NCI-H187 (cell line): ENCODE results near the gene SLC6A8.
"Not testable (repeated sequence)": the region's sequence is repeated elsewhere in the genome, so short reads cannot be mapped to it uniquely, and the experiment has no call there.

Source experiments
- DNase-seq, 2 experiments: peaks; one replicate each; lab custom pipeline; 2025; lab: John Stamatoyannopoulos, UW

SLC6A8 gene

DNA sequence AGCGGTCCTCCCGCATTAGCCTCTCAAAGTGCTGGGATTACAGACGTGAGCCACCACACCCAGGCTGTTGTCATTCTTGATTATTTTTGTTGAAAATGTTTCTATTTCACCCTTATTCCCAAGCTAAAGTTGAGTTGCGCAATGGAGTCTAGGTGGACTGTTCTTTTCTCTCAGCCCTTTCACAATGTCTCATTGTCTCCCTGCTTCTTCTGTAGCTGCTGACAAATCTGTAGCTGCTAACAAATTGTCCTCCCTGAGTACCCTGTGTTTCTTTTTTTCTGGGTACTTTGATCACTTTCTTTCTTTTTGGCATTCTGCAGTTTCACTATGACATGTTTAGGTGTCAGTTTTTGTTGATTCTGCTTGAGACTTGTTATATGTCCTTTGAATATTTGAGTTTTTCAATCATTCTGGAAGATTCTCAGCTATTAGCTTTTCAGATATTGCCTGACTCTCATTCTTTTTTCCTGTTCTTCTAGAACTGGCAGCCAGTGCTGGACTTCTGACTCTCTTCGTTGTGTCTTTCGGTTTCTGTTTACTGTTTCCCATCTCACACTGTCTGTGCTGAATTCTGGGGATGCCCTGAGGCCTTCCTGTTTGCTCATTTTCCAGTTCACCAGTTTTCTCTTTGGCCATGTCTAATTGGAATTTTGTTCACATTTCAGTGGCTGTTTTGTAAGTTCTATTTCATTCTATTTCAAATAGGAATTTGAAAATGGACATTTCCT is 43.6 kb downstream of the SLC6A8 start:
- no peak for DNase-seq

DNA sequence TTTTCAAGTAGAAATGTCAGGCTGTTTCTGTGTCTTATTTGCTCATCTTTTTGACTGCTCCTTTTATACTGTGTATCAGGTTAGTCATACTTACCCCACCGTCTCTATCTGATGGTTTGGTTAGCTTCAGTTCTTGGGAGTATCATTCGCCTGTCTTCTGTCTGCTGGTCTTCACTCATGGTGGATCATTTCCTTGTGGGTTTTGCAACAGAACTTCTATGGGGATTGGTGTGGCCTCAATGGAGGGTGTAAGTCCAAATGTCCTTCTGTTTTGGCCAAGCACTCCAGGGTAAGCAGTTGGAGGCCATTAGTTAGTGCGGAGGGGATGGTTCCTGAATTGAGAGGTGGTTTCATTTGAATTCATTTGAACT is 44.1 kb downstream of the SLC6A8 start:
- no peak for DNase-seq

DNA sequence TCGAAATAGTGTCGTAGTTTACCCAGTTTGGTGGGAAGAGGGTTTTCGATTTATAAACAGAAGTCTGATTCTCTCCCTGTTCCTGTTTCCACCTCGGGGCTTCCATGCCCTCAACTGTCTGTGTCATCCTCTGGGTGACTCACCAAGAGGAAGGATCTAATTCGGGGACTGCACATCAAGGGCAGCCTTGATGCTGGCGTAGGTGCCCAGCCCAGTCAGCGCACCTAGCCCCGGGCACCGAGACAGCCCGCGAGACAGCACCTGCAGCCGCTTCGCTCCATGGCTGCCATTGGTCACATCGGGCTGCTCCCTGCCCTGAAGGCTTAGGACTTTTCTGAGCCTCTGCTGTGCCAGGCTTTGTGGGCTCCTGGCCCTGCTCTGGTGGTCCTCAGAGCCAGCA is 44.7 kb downstream of the SLC6A8 start:
- DNase-seq, result no peak

DNA sequence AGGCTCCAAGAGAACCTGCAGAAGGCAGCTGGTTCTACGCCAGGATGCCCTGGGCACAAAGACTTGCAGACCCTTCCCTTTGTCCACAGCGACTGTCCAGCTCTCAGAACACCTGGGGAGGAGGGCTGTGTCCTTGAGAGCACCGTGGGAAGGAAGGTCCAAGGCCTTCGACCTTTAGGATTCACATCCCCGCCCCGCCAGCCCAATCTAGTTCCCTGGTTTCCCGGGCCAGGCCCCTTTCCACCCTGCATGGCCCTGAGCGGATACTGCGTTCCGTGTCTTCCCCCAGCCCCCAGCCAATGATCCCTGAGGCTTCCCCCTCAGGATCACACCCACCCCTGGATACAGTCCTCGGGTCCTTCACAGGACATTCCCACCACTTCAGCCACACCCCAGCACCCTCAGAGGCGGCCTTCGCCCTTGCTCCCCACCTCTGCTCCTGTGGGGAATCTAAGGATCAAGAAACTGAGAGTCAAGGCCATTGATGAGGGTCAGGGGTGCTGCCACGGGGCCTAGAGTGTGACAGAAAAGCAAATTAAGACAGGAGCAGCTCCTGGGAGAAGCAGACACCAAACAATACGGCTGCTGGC is 46.0 kb downstream of the SLC6A8 start:
- no peak for DNase-seq

DNA sequence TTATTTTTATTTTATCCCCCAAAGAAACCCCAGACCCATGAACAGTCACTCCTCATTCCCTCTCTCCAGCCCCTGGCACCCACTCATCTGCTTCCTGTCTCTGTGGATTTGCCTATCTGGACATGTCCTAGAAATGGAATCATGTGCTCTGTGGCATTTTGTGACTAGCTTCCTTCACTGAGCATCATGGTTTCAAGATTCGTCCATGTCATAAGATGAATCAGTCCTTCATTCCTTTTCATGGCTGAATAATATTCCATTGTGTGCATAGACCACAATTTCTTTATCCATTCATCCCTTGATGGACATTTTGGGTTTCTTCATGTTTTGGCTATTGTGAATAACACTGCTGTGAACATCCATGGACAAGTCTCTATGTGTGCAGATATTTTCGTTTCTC is 47.1 kb downstream of the SLC6A8 start:
- DNase-seq, result no peak

DNA sequence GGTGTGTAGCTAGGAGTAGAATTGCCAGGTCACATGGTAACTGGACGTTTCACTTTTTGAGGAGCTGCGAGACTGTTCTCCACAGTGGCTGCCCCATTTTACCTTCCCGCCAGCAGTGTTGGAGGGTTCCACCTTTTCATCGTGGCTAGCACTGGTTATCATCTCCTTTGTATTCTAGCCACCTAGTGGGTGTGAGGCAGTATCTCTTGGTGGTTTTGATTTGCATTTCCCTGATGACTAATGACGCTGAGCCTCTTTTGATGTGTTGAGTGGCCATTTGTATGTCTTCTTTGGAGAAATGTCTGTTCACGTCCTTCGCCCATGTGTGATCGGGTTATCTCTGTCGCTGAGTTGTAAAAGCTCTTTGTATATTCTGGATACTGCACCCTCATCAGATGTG is 47.5 kb downstream of the SLC6A8 start:
- DNase-seq, result no peak

DNA sequence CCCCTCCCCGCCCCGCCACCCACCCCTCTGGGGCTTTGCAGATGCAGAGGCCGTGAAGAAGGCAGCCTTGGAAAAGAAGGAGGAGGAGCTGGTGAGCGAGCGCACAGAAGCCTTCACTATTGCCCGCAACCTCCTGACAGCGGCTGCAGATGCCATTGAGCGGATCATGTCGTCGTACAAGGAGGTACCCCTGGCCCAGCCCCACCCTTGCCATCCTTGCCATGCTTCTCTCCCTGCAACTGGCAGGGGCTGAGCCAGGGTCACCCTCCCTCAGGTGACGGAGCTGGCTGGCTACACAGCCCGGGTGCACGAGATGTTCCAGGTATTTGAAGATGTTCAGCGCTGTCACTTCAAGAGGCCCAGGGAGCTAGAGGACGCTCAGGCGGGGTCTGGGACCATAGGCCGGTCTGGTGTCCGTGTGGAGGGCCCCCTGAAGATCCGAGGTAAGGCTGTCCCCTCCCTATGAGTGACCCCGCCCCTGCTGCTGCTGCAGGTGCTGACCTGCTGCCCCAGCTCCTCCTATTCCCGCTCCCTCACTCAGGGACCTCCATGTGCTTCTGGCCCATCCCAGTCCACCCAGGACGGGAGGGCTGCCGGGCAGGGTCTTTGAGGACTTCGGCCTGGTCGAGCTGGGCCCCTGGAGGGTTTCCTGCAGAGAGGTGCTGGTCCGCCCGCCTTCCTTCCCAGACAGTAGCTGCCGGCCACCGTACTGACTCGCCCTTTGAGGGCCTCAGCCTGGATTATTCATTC is 48.5 kb downstream of the SLC6A8 start:
- DNase-seq, result no peak

DNA sequence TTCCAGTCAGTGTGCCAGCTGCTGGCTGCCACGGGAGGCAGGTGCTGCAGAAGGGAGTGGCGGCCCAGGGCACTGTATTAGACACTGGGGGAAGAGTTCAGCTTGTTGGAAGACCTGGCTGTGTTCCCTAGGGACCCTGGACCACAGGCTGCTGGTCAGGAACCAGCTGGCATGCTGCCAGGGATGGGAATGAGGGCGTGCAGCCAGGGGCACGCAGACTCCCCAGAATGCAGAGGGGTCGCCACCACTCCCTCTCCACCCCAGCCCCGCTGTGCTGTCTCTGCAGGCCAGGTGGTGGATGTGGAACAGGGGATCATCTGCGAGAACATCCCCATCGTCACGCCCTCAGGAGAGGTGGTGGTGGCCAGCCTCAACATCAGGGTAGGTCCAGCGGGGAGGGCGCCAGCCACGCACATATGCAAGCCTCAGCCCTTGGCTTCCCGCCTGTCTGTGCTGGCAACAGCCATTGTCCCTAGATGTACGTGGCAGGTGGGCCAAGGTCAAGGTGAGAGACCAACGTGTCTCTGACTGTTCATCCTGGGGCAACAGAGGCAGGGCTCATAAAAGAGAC is 49.2 kb downstream of the SLC6A8 start:
- no peak for DNase-seq

DNA sequence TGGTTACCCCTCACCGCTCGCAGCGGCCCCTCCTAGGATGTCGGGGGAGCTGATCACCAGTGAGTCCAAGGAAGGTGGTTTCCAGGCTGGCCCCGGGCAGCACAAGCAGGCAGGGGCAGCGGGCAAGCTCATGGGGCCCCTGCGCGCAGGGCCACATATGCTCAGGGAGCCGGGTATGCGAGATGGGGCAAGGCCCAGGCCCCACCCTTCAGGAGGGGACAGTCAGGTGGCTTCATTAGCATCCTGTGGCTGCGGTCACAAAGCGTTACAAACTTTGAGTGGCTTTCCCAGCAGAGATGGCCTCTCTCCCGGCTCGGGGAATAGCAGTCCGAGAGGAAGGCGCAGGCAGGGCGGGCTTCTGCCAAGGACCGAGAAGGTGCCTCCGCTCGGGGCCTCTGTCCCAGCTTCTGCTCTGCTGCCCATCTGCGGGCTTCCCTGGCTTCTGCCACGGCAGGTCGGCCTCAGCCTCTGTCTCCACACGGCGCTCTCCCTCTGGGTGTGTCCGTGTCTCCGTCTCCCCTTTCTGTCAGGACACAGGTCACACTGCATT is 50.4 kb downstream of the SLC6A8 start:
- DNase-seq, result no peak

DNA sequence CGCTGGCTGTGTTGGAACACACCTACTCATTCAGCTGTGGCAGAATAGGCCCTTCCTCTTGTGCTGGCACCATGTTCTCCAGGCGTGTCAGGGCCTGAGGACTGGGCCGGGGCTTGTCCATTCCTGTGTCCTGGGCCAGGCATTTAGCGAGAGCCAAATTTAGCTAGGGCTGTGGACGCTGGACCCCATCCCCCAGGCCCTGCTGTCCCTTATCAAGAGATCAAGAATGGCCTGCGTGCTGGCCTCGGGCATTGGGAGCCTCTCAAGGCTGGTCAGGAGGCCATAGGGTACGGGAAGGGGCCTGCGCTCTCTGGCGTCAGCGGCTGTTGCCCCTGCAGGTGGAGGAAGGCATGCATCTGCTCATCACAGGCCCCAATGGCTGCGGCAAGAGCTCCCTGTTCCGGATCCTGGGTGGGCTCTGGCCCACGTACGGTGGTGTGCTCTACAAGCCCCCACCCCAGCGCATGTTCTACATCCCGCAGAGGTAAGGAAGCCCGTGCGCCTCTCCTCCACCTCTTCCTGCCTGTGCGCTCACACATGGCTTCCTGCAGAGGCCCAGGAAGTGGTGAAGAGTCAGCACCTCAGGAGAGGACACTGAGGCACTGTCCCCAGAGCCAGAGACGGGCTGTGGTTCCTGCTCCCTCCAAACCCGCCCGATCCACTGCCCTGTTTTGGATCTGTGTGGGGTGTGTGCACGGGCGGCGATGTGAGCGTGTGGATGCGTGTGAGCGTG is 52.2 kb downstream of the SLC6A8 start:
- DNase-seq, result no peak

DNA sequence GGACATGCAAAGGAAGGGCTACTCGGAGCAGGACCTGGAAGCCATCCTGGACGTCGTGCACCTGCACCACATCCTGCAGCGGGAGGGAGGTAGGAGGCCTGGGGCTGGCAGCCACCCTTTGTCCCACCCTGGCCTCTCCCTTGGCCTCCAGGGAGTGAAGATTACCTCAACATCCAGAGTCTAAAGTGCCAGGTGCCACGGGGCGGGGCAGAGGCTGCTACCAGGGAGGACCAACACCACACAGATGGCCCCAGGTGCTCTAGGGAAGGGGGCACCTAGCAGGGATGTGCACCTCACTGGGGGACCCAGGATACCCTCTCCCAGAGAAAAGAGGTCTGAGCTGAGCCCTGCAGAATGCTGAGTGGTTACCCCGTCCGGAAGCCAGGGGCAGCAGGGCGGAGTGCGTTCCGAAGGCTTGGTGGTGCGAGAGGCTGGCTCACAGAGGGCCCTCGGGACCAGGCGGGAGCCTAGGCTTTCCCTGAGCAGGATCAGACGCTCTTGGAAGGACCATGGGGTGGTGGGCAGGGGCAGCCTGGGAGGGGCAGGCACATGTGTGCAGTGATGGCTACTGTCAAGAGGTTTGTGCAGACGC is 53.0 kb downstream of the SLC6A8 start:
- no peak for DNase-seq

DNA sequence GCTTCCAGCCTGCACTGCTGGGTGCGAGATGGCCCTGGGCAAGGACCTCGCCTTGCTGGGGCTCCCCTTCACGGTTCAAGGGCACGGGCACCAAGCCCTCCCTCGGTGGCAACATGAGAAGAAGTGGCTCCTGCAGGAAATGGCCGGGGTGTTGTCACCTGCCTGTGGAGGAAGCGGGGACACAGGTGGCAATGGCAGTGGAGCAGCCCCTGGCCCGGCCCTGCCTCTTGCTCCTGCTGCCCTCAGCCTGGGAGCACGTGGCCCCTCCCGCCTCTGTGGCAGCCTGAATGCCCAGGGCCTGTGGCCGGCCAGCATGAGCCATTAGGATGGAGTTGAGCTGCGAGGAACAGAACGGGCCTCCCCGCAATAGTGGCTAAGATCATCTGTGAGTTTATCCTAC is 53.7 kb downstream of the SLC6A8 start:
- no peak for DNase-seq

DNA sequence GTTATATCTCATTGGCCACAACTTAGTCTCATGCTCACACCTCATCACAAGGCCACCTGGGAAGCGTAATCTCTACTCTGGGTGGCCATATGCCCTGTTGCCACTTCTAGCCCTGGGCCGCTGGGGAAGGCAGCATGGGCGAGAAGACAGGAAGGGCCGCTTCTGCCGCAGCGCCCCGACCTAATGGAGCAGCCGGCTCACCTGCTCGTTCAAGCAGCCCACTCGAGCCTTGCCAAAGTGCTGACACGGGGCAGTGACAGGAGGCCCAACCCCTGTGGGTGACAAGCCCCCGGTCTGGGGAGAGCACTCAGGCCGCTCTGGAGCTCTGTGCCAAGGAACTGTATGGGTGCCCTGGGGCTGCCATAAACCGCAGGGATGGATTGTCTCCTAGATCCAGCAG is 54.4 kb downstream of the SLC6A8 start:
- DNase-seq, result not testable (repeated sequence)

DNA sequence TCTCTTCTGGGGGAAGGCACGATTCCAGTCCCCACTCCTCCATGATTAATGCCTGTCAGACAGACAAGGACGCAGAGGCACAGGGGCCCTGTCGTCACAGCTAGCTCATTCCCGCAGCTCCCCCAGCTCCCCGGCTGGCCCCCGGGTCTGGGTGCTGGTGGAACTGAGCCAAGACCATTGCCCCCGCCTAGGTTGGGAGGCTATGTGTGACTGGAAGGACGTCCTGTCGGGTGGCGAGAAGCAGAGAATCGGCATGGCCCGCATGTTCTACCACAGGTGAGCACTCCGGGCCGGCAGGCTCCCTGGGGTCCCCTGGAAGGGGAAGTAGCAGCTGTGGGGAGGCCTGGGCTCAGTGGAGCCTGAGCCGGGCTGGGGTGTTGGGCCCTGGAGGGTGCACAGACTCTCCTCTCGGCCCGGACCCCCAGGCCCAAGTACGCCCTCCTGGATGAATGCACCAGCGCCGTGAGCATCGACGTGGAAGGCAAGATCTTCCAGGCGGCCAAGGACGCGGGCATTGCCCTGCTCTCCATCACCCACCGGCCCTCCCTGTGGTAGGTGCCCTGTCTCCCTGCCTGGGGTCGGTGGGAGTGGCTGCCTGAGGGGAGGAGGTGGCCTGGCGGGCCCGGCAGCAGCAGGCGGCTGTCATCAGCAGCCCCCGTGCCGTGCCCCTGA is 55.2 kb downstream of the SLC6A8 start:
- DNase-seq, result not testable (repeated sequence)

DNA sequence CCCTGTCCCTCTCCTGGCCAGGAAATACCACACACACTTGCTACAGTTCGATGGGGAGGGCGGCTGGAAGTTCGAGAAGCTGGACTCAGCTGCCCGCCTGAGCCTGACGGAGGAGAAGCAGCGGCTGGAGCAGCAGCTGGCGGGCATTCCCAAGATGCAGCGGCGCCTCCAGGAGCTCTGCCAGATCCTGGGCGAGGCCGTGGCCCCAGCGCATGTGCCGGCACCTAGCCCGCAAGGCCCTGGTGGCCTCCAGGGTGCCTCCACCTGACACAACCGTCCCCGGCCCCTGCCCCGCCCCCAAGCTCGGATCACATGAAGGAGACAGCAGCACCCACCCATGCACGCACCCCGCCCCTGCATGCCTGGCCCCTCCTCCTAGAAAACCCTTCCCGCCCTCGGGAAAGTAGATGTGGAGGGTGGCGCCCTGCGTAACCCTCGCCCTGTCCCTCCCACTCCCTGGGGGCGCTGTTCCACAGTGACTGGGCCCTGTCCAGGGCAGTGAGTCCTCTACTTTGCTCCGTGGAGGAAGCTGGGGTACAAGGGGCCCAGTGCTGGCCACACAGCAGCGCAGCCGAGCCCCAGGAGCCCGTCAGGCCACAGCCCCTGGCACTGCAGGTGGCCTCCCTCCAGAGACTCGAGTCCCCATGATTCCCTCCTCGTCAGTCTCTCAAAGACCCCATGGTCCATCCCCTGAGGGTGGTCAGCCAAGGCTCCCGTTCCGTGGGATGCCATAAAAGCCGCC is 55.9 kb downstream of the SLC6A8 start:
- DNase-seq, result not testable (repeated sequence)

DNA sequence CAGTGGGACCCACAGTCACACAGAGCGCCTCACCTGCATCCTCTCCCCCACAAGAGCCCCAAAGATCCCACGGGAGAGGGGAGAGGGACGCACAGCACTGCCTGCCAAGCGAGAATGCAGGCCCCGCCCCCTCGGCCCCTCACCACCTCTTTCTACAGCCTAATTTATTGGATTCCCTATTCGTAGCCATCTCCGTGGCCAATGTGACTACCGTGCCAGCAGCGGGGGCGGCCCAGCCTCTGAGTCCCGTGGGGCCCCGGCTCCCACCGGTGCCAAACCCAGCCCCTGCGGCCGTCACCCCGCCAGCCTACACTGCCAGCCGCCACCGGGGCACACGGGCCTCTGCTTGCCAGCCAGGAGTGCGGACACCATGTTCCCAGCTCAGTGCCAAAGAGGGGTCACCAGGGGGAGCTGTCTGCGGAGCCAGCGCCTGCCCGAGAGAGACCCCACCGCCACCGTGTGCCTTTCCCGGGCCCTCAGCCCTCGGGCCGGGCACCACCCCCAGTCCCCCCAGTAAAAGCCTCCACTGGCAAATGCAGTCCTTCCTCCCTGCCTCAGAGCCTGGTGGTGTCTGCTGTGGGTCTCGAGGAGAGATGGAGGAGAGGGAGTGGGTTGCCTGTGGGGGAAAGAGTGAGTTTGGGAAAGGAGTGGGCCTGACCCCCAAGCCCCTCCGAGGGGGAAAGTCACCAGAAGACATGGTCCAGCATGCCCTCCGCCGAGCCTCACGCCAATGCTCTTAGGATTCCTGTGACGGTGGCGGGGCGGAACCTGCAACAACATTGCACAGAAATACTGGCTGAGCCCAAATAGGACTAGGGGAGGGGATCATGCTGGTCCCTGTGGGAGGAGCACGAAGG is 56.7 kb downstream of the SLC6A8 start:
- DNase-seq, result no peak

DNA sequence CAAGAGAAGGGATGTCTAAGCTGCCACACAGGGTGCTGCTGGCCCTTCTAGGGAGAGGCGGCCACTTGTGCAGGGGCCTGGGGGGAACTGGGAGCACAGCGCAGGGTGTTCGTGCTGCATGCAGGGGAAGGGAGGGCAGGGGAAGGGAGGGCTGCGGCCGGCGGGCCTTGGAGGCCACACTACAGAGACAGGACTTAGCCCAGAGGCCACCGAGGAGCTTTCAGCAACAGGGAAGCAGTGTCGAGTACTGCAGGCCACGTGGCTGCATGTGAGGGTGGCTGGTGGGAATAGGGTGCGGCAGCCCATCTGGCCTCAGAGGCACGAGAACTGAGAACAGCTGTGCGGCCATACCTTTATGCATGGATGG is 57.3 kb downstream of the SLC6A8 start:
- DNase-seq, result not testable (repeated sequence)
